HepG2 (cell line): ENCODE results near the gene TUBA4A.

Source experiments
- NKX3-1 ChIP-seq: sonication (generic); formaldehyde crosslinking; IDR thresholded peaks from 2 replicates; pipeline ENCODE4 v1.5.0; 2020; ENCODE audit warnings: missing genetic modification reagents
- RBAK ChIP-seq: sonication (generic); formaldehyde crosslinking; IDR thresholded peaks from 2 replicates; pipeline ENCODE4 v1.5.1; 2020; ENCODE audit warnings: mild to moderate bottlenecking, missing genetic modification reagents
- SPEN ChIP-seq: sonication (generic); formaldehyde crosslinking; IDR thresholded peaks from 2 replicates; pipeline ENCODE4 v1.5.1; 2020; ENCODE audit warnings: low read depth, mild to moderate bottlenecking, missing genetic modification reagents
- SUZ12 ChIP-seq: fragments of 150-350 bp; IDR thresholded peaks from 2 replicates; pipeline ENCODE4 v1.6.1; 2014; ENCODE audit warnings: low read depth, low read length

DNA sequence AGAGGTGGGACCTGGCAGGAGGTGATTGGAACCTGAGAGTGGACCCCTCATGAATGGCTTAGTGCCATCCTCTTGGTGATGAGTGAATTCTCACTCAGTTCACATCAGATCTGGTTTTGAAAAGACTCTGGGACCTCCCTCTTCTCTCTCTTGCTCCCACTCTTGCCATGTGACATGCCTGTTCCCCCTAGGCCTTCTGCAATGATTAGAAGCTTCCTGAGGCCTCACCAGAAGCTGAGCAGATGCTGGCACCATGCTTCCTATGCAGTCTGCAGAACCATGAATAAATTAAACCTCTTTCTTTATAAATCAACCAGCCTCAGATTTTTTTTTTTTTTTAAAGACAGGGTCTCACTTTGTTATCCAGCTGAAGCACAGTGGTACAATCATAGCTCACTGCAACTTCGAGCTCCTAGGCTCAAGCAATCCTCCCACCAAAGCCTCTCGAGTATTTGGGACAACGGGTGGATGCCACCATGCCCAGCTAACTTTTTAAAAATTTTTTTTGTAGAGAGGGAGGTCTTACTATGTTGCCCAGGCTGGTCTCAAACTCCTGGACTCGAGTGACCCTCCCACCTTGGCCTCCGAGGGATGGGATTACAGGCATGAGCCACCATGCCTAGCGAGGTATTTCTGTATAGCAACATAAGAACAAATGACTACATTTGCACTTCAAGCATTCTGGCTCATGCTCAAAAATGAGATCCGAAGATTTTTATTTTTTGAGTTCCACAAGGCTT, 49.1 kb downstream of the TUBA4A start:
- TF ChIP-seq SUZ12 (no peak), RBAK (CRISPR knock-in tag) (no peak), NKX3-1 (CRISPR knock-in tag) (no peak), SPEN (CRISPR knock-in tag) (no peak)
